Astrocyte (in vitro differentiated cells and primary cell): ENCODE measurements around the gene CDK17. TPM values are rescaled to one million over a fixed set of nuclear protein-coding genes. Genes with fewer than 3 reads are reported as not detected.

Experiments used
- DNase-seq: peaks from one replicate; pipeline ENCODE4 v3.0.0-alpha.2; 2010; ENCODE audit warnings: low read depth
- FAIRE-seq: peaks from 2 replicates; lab custom pipeline; 2011; peaks lifted over from hg19 to GRCh38; lab: Jason Lieb, UNC
- H2AFZ ChIP-seq: 2 replicates; pipeline ENCODE4 v1.6.0; 2012; ENCODE audit warnings: low read depth, low read length, inconsistent platforms
- H3K27ac ChIP-seq: 2 replicates; pipeline ENCODE4 v1.5.1; 2011; ENCODE audit warnings: low read depth, low read length, inconsistent platforms
- H3K27me3 ChIP-seq: 2 replicates; pipeline ENCODE4 v1.6.0; 2011; ENCODE audit warnings: low read length, inconsistent platforms; ENCODE audit not compliant: insufficient read depth
- H3K36me3 ChIP-seq: 2 replicates; pipeline ENCODE4 v1.5.1; 2011; ENCODE audit warnings: low read length, inconsistent platforms; ENCODE audit not compliant: insufficient read depth
- H3K4me1 ChIP-seq: 2 replicates; pipeline ENCODE4 v1.5.1; 2011; ENCODE audit warnings: low read length, inconsistent platforms; ENCODE audit not compliant: insufficient read depth
- H3K4me2 ChIP-seq: 2 replicates; pipeline ENCODE4 v1.6.0; 2012; ENCODE audit warnings: low read length, inconsistent platforms
- H3K4me3 ChIP-seq: 2 replicates; pipeline ENCODE4 v1.5.1; 2011; ENCODE audit warnings: low read depth, mild to moderate bottlenecking, low read length, inconsistent platforms; ENCODE audit not compliant: insufficient read depth
- H3K79me2 ChIP-seq: 2 replicates; pipeline ENCODE4 v1.6.0; 2012; ENCODE audit warnings: mild to moderate bottlenecking, low read length, inconsistent platforms; ENCODE audit not compliant: insufficient read depth
- H3K9ac ChIP-seq: 2 replicates; pipeline ENCODE4 v1.6.0; 2012; ENCODE audit warnings: mild to moderate bottlenecking, low read length, inconsistent platforms
- H3K9me3 ChIP-seq: 2 replicates; pipeline ENCODE4 v1.5.1; 2012; ENCODE audit warnings: low read depth, mild to moderate bottlenecking, low read length, inconsistent platforms; ENCODE audit not compliant: insufficient read depth
- H4K20me1 ChIP-seq: 2 replicates; pipeline ENCODE4 v1.6.0; 2012; ENCODE audit warnings: low read length, inconsistent platforms; ENCODE audit not compliant: insufficient read depth
- H3K27ac Mint-ChIP-seq: one replicate; pipeline ENCODE4 v1.8.0; 2021; ENCODE audit warnings: mild to moderate bottlenecking, mixed read lengths; ENCODE audit not compliant: unreplicated experiment
- H3K27me3 Mint-ChIP-seq: one replicate; pipeline ENCODE4 v1.8.0; 2021; ENCODE audit warnings: low read depth, mixed read lengths; ENCODE audit not compliant: unreplicated experiment
- H3K36me3 Mint-ChIP-seq: one replicate; pipeline ENCODE4 v1.8.0; 2021; ENCODE audit warnings: low read depth, mixed read lengths; ENCODE audit not compliant: unreplicated experiment
- H3K4me1 Mint-ChIP-seq: one replicate; pipeline ENCODE4 v1.8.0; 2021; ENCODE audit warnings: low read depth, mixed read lengths; ENCODE audit not compliant: unreplicated experiment
- H3K4me3 Mint-ChIP-seq: one replicate; pipeline ENCODE4 v1.8.0; 2021; ENCODE audit warnings: mild to moderate bottlenecking, moderate library complexity, mixed read lengths; ENCODE audit not compliant: unreplicated experiment
- H3K9me3 Mint-ChIP-seq: one replicate; pipeline ENCODE4 v1.8.0; 2021; ENCODE audit warnings: mild to moderate bottlenecking, mixed read lengths; ENCODE audit not compliant: unreplicated experiment
- EZH2 ChIP-seq: IDR thresholded peaks from 2 replicates; pipeline ENCODE4 v1.6.1; 2012; ENCODE audit warnings: mild to moderate bottlenecking, low read length, inconsistent platforms; ENCODE audit not compliant: insufficient read depth
- total RNA-seq: library from RNA; stranded (reverse); gene quantifications from 2 replicates; pipeline ENCODE4 v1.2.1, GENCODE V29; 2021
- TF ChIP-seq, protein P1 (sequence below): IDR thresholded peaks from 2 replicates; pipeline ENCODE4 v1.5.1; 2011; ENCODE audit warnings: low read depth, mild to moderate bottlenecking, inconsistent platforms, low read length, moderate library complexity; ENCODE audit not compliant: insufficient read depth

CDK17 gene
- total RNA-seq, 1 donor from 2014 or later: 64.2 TPM

GRCh38 chr12:96271469-96272199 lies 128.6 kb downstream of the CDK17 start:
- TF ChIP-seq EZH2: no peak
- TF ChIP-seq, protein P1, sequence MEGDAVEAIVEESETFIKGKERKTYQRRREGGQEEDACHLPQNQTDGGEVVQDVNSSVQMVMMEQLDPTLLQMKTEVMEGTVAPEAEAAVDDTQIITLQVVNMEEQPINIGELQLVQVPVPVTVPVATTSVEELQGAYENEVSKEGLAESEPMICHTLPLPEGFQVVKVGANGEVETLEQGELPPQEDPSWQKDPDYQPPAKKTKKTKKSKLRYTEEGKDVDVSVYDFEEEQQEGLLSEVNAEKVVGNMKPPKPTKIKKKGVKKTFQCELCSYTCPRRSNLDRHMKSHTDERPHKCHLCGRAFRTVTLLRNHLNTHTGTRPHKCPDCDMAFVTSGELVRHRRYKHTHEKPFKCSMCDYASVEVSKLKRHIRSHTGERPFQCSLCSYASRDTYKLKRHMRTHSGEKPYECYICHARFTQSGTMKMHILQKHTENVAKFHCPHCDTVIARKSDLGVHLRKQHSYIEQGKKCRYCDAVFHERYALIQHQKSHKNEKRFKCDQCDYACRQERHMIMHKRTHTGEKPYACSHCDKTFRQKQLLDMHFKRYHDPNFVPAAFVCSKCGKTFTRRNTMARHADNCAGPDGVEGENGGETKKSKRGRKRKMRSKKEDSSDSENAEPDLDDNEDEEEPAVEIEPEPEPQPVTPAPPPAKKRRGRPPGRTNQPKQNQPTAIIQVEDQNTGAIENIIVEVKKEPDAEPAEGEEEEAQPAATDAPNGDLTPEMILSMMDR: no peak
- peak; percentile 51 for DNase-seq
- Histone ChIP-seq H3K4me2 (no peak overlapping the region), H2AFZ (no peak overlapping the region), H3K79me2 (peaks cover 43% of the 10 kb centered on the region), H3K9ac (no peak overlapping the region), H3K9me3 (no peaks in the 10 kb centered on the region), H3K4me3 (no peak overlapping the region), H3K27me3 (no peaks in the 10 kb centered on the region), H4K20me1 (peaks cover 45% of the 10 kb centered on the region), H3K36me3 (peaks cover 52% of the 10 kb centered on the region), H3K27ac (no peak overlapping the region), H3K4me1 (no peaks in the 10 kb centered on the region)
- H3K27ac Mint-ChIP-seq: peak overlapping the region; percentile 15
- H3K9me3 Mint-ChIP-seq: no peaks in the 10 kb centered on the region
- no peak for FAIRE-seq
- H3K4me1 Mint-ChIP-seq: peaks cover 16% of the 10 kb centered on the region
- peaks cover 2% of the 10 kb centered on the region for H3K36me3 Mint-ChIP-seq
- H3K4me3 Mint-ChIP-seq: no peak overlapping the region
- H3K27me3 Mint-ChIP-seq: no peaks in the 10 kb centered on the region

DNA sequence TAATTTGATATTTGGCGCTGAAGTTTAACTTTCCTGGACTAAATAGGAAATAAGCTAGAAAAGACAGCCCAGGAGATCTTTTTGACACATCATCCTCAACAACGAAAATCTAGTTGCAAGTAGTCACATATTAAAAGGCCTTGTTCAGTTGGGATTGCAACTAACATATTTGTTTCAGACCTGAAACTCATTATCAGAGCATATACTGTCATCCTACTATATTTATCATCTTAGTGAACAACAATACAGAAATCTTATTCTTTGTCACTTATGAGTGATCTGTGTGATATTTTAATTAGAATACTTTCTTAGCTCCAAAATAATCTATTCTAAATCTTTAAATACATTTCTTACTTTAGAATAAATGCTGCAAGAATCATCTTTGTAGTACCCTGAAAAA lies 134.0 kb downstream of the CDK17 start:
- no peak for DNase-seq
- no peak overlapping the region for H3K27ac Mint-ChIP-seq
- Histone ChIP-seq H3K9me3 (no peaks in the 10 kb centered on the region), H3K27ac (no peak overlapping the region), H3K4me1 (peaks cover 6% of the 10 kb centered on the region), H2AFZ (no peak overlapping the region), H3K9ac (no peak overlapping the region), H3K36me3 (peaks cover 41% of the 10 kb centered on the region), H4K20me1 (peaks cover 49% of the 10 kb centered on the region), H3K4me2 (no peak overlapping the region), H3K79me2 (peaks cover 42% of the 10 kb centered on the region), H3K27me3 (no peaks in the 10 kb centered on the region), H3K4me3 (no peak overlapping the region)
- H3K27me3 Mint-ChIP-seq: no peaks in the 10 kb centered on the region
- TF ChIP-seq EZH2: no peak
- TF ChIP-seq, protein P1: no peak
- H3K9me3 Mint-ChIP-seq: no peaks in the 10 kb centered on the region
- H3K36me3 Mint-ChIP-seq: peaks cover 8% of the 10 kb centered on the region
- H3K4me3 Mint-ChIP-seq: no peak overlapping the region
- peaks cover 3% of the 10 kb centered on the region for H3K4me1 Mint-ChIP-seq
- FAIRE-seq: no peak

DNA sequence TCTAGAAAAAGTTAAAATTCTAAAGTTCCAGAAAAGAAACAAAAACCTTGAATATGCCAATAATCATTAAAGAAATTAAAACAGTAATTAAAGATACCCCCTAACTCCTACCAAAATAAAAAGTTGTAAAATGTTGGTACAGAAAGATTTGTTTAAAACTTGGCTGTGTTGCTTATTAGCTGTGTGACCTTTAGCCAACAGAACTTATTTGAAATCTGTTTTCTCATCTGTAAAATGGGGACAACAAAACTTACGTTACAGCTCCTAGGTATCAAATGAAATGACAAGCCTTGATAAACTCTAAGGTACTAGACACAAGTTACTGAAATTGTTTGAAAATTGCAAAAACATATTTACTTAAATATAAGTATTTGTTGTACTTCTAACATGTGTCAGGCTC lies 134.4 kb downstream of the CDK17 start:
- peaks cover 41% of the 10 kb centered on the region for H3K79me2 ChIP-seq
- peaks cover 12% of the 10 kb centered on the region for H3K36me3 Mint-ChIP-seq
- H3K9ac ChIP-seq: no peak overlapping the region

More for the DNA sequence above, 134.4 kb downstream of the CDK17 start:
- Histone ChIP-seq H4K20me1 (peaks cover 51% of the 10 kb centered on the region), H3K4me2 (no peak overlapping the region), H3K9me3 (no peaks in the 10 kb centered on the region), H3K36me3 (peaks cover 41% of the 10 kb centered on the region), H3K27me3 (no peaks in the 10 kb centered on the region), H3K4me1 (peaks cover 6% of the 10 kb centered on the region), H3K4me3 (no peak overlapping the region), H2AFZ (no peak overlapping the region), H3K27ac (no peak overlapping the region)
- Mint-ChIP-seq H3K27me3 (no peaks in the 10 kb centered on the region), H3K4me3 (no peak overlapping the region), H3K4me1 (peaks cover 7% of the 10 kb centered on the region), H3K9me3 (no peaks in the 10 kb centered on the region), H3K27ac (no peak overlapping the region)
- no peak for TF ChIP-seq EZH2
- TF ChIP-seq, protein P1: no peak
- FAIRE-seq: no peak
- no peak for DNase-seq
